HCT116 (cell line): ENCODE data around the gene CSN2. TPM values are rescaled to one million over a fixed set of nuclear protein-coding genes. Genes with fewer than 3 reads are reported as not detected.

ENCODE experiments used
- ATAC-seq: fragments of 200-7000 bp; cut with Tn5 transposase; 2 replicates; pipeline ENCODE4 v1.9.1; 2020; ENCODE audit warnings: mild to moderate bottlenecking, moderate library complexity
- BruUV-seq: library from RNA; stranded (reverse); fragments of 400-500 nt; replicated peaks from 2 replicates; lab custom pipeline; 2021; lab: Mats Ljungman, UMichigan
- CTCF ChIA-PET: fragments of 300-600 bp; sonication (Branson Sonifier 250); formaldehyde crosslinking; loops from one replicate; lab custom pipeline; 2021; ENCODE audit warnings: antibody characterized with exemption; lab: Charles Lee
- POLR2A ChIA-PET: fragments of 300-600, 350-600 bp; sonication (Branson Sonifier 250); formaldehyde crosslinking; loops from one replicate; lab custom pipeline; 2021; ENCODE audit warnings: antibody characterized with exemption; lab: Charles Lee
- RAD21 ChIA-PET, 2 experiments: fragments of 300-600 bp; sonication (Branson Sonifier 250); formaldehyde crosslinking; loops; one replicate each; lab custom pipeline; 2023; ENCODE audit warnings: low total read pairs in 2 of 2; ENCODE audit not compliant: uncharacterized antibody in 2 of 2, unreplicated experiment in 2 of 2, low non-redundant PET in 1 of 2; lab: Charles Lee
- DNase-seq: peaks from one replicate; pipeline ENCODE4 v3.0.0-alpha.2; 2010; ENCODE audit warnings: low read depth, low spot score
- H2AFZ ChIP-seq: fragments of 200-600 bp; shearing (Covaris generic), sonication (generic); 2 replicates; pipeline ENCODE4 v1.6.1; 2017; ENCODE audit warnings: low read depth, mixed run types, mixed read lengths, antibody characterized with exemption, low read length; ENCODE audit not compliant: poor library complexity, severe bottlenecking
- H3K27ac ChIP-seq: 2 replicates; pipeline ENCODE4 v1.5.1; 2012; ENCODE audit warnings: low read depth, low read length
- H3K27me3 ChIP-seq: fragments of 200-600 bp; sonication (generic); 2 replicates; pipeline ENCODE4 v1.6.1; 2016; ENCODE audit warnings: mixed run types, low read length, mixed read lengths; ENCODE audit not compliant: insufficient read depth
- H3K36me3 ChIP-seq, 2 experiments: fragments of 200-500 bp in 1 of 2; fragments of 200-600 bp in 1 of 2; sonication (Bioruptor generic) in 1 of 2; sonication (generic) in 1 of 2; 2 replicates each; pipeline versions ENCODE4 v1.5.1 to v1.6.1; 2014 to 2016; ENCODE audit warnings: low read length in 2 of 2, inconsistent platforms in 1 of 2, mixed read lengths in 1 of 2, mixed run types in 1 of 2; ENCODE audit not compliant: insufficient read depth in 2 of 2, control insufficient read depth in 1 of 2
- H3K4me1 ChIP-seq, 2 experiments: fragments of 200-600 bp in 1 of 2; sonication (generic) in 1 of 2; 2 replicates each; pipeline versions ENCODE4 v1.5.1 to v1.6.1; 2012 to 2017; ENCODE audit warnings: low read length in 2 of 2, inconsistent platforms in 1 of 2, mild to moderate bottlenecking in 1 of 2, mixed read lengths in 1 of 2, mixed run types in 1 of 2, moderate library complexity in 1 of 2; ENCODE audit not compliant: insufficient read depth in 2 of 2, control insufficient read depth in 1 of 2
- H3K4me2 ChIP-seq: fragments of 200-600 bp; sonication (generic); 2 replicates; pipeline ENCODE4 v1.6.1; 2017; ENCODE audit warnings: mixed run types, low read length, mixed read lengths
- H3K4me3 ChIP-seq, 2 experiments: fragments of 200-600 bp in 1 of 2; sonication (generic) in 1 of 2; replicated peaks in 1 of 2; 2 replicates each; pipeline ENCODE4 v1.5.1; 2011 to 2016; ENCODE audit warnings: low read length in 2 of 2, control low read depth in 1 of 2, low read depth in 1 of 2, mild to moderate bottlenecking in 1 of 2, mixed read lengths in 1 of 2, mixed run types in 1 of 2
- H3K79me2 ChIP-seq: fragments of 200-600 bp; sonication (generic); 2 replicates; pipeline ENCODE4 v1.6.1; 2017; ENCODE audit warnings: mild to moderate bottlenecking, mixed run types, low read length, moderate library complexity, mixed read lengths; ENCODE audit not compliant: insufficient read depth
- H3K9ac ChIP-seq: fragments of 200-600 bp; sonication (generic); 2 replicates; pipeline ENCODE4 v1.6.1; 2016; ENCODE audit warnings: low read length, mixed read lengths
- H3K9me2 ChIP-seq: fragments of 200-600 bp; sonication (generic), shearing (Covaris generic); 2 replicates; pipeline ENCODE4 v1.6.1; 2017; ENCODE audit warnings: mixed run types, mild to moderate bottlenecking, moderate library complexity; ENCODE audit not compliant: insufficient read depth
- H3K9me3 ChIP-seq, 2 experiments: fragments of 200-500 bp in 1 of 2; fragments of 200-600 bp in 1 of 2; sonication (Bioruptor generic) in 1 of 2; sonication (generic) in 1 of 2; 2 replicates each; pipeline ENCODE4 v1.6.1; 2014 to 2017; ENCODE audit warnings: low read length in 2 of 2, mixed read lengths in 2 of 2, inconsistent platforms in 1 of 2, low read depth in 1 of 2, mild to moderate bottlenecking in 1 of 2, mixed run types in 1 of 2, moderate library complexity in 1 of 2; ENCODE audit not compliant: control insufficient read depth in 1 of 2, insufficient read depth in 1 of 2
- H4K20me1 ChIP-seq: fragments of 200-600 bp; sonication (generic), shearing (Covaris generic); 2 replicates; pipeline ENCODE4 v1.6.1; 2017; ENCODE audit warnings: mixed run types, mild to moderate bottlenecking, moderate library complexity; ENCODE audit not compliant: insufficient read depth
- EZH2 ChIP-seq: fragments of 200-600 bp; sonication (generic); IDR thresholded peaks from 2 replicates; pipeline ENCODE4 v1.6.1; 2017; ENCODE audit warnings: antibody characterized with exemption, mixed run types
- MAX ChIP-seq: IDR thresholded peaks from 2 replicates; pipeline ENCODE4 v1.6.1; 2012
- RAD21 ChIP-seq: IDR thresholded peaks from 2 replicates; pipeline ENCODE4 v1.6.1; 2012; ENCODE audit warnings: low read depth, mild to moderate bottlenecking
- SIN3A ChIP-seq: IDR thresholded peaks from 2 replicates; pipeline ENCODE4 v1.6.1; 2012; ENCODE audit warnings: low read depth
- SP1 ChIP-seq: IDR thresholded peaks from 2 replicates; pipeline ENCODE4 v1.6.1; 2012; ENCODE audit warnings: low read depth
- YY1 ChIP-seq: IDR thresholded peaks from 2 replicates; pipeline ENCODE4 v1.6.1; 2011; ENCODE audit warnings: low read length, low read depth, moderate library complexity, mild to moderate bottlenecking; ENCODE audit not compliant: insufficient replicate concordance; ENCODE audit errors: extremely low read depth
- ZBTB33 ChIP-seq: IDR thresholded peaks from 2 replicates; pipeline ENCODE4 v1.6.1; 2011; ENCODE audit warnings: mild to moderate bottlenecking, low read length, moderate library complexity; ENCODE audit not compliant: insufficient replicate concordance; ENCODE audit errors: extremely low read depth
- intact Hi-C: fragments of 100-400 bp; cut with micrococcal nuclease; formaldehyde crosslinking; loops from 2 replicates; pipeline ENCODE4 v1.10.0; 2022
- total RNA-seq: library from RNA; stranded (reverse); gene quantifications from one replicate; pipeline ENCODE4 v1.2.1, GENCODE V29; 2021; ENCODE audit not compliant: unreplicated experiment
- TF ChIP-seq, protein P1 (sequence below), 3 experiments: fragments of 200-600 bp in 1 of 3; sonication (generic) in 1 of 3; IDR thresholded peaks in 2 of 3; conservative IDR thresholded peaks in 1 of 3; 2 replicates each; pipeline ENCODE4 v1.5.1; 2012 to 2017; ENCODE audit warnings: low read depth in 2 of 3, low read length in 2 of 3, antibody characterized with exemption in 1 of 3, borderline replicate concordance in 1 of 3, control low read depth in 1 of 3, mild to moderate bottlenecking in 1 of 3, mixed read lengths in 1 of 3, mixed run types in 1 of 3, moderate library complexity in 1 of 3; ENCODE audit not compliant: insufficient read depth in 1 of 3

Gene CSN2
- total RNA-seq, 1 experiment from 2014 or later: not detected

DNA sequence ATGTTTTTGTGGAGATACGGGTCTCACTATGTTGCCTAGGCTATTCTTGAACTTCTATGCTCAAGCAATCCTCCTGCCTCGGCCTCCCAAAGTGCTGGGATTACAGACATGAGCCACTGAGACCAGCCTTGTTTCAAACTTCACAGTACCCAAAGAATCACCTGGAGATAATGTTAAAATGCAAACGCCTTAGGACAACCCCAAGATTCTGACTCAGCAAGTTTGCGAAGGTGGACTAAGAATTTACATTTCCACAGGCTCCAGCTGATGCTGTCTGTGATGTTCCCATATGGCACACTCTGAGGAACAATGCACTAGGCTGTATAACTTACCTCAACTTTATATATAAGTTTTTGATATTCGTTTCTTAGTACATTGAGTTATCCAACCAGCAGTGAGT lies 29.3 kb upstream of the CSN2 start:
- Histone ChIP-seq H3K4me2 (no peak overlapping the region), H3K9ac (no peak overlapping the region), H3K27me3 (no peaks in the 10 kb centered on the region), H3K4me3 (no peak overlapping the region)
- TF ChIP-seq YY1 (no peak), RAD21 (no peak), EZH2 (no peak), ZBTB33 (no peak), SIN3A (no peak), SP1 (no peak), MAX (no peak)
- TF ChIP-seq, protein P1, sequence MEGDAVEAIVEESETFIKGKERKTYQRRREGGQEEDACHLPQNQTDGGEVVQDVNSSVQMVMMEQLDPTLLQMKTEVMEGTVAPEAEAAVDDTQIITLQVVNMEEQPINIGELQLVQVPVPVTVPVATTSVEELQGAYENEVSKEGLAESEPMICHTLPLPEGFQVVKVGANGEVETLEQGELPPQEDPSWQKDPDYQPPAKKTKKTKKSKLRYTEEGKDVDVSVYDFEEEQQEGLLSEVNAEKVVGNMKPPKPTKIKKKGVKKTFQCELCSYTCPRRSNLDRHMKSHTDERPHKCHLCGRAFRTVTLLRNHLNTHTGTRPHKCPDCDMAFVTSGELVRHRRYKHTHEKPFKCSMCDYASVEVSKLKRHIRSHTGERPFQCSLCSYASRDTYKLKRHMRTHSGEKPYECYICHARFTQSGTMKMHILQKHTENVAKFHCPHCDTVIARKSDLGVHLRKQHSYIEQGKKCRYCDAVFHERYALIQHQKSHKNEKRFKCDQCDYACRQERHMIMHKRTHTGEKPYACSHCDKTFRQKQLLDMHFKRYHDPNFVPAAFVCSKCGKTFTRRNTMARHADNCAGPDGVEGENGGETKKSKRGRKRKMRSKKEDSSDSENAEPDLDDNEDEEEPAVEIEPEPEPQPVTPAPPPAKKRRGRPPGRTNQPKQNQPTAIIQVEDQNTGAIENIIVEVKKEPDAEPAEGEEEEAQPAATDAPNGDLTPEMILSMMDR (IDR thresholded peaks at IDR 0.05 in 2 of 3, conservative IDR thresholded peaks at IDR 0.05 in 1 of 3; ENCODE audit: borderline replicate concordance in 1 of 3, insufficient read depth in 1 of 3, low read depth in 2 of 3, low read length in 2 of 3): no peak
- TF ChIP-seq, all 23 proteins: peak for 0
- ChIA-PET RAD21 (no interaction called here), CTCF (no interaction called here), POLR2A (no interaction called here)
- H3K36me3 ChIP-seq: no peaks in the 10 kb centered on the region
- intact Hi-C loops: no loop called here
- no peaks in the 10 kb centered on the region for H3K79me2 ChIP-seq
- H2AFZ ChIP-seq: no peak overlapping the region
- no peaks in the 10 kb centered on the region for H4K20me1 ChIP-seq
- H3K4me1 ChIP-seq: no peaks in the 10 kb centered on the region
- no peaks in the 10 kb centered on the region for H3K9me3 ChIP-seq
- no TSS peak for BruUV-seq
- H3K9me2 ChIP-seq: peaks cover 4% of the 10 kb centered on the region; the same call in 1 of the 2 replicates
- ATAC-seq (no peak), DNase-seq (no peak)
- H3K27ac ChIP-seq: no peak overlapping the region
